GM19035 (cell line): ENCODE measurements around the gene YPEL2.
"Not testable (repeated sequence)": the region's sequence is repeated elsewhere in the genome, so short reads cannot be mapped to it uniquely, and the experiment has no call there.

Experiments used
- ATAC-seq: cut with Tn5 transposase; IDR thresholded peaks from one replicate; pipeline ENCODE4 v1.9.1; 2021; ENCODE audit not compliant: unreplicated experiment

YPEL2 gene

DNA sequence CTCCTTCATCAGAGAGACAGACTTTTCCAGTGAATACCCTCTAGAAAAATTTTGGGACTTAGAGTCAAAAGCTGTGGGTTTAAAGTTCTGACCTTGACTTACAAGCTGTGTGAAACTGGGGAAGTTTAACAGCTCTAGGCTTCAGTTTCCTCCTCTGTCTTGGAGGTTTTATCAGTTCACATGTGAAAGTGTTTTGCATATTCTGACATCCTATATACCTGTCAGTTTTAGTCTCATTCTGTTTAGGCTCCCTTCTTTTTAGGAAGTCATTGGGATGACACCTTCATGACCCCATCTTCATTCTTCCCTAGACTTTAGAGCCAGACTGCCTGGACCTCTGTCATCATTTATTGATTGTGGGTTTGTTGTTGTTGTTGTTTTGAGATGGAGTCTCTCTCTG lies 44.4 kb downstream of the YPEL2 start:
- ATAC-seq, result no peak

DNA sequence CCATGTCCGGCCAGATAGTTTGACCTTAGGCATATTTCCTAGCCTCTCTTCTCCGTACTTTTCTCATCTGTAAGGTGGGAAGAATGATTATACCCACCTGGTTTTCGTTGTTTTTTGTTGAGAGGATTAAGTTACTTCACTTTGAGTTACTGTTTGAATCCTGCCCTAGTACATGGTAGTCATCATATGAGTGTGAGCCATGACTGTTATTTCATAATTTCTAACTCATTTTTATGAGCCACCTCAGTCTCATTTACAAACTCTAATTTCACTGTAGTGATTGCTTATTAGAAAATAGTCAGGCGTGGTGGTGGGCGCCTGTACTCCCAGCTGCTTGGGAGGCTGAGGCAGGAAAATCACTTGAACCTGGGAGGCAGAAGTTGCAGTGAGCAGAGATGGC lies 45.1 kb downstream of the YPEL2 start:
- ATAC-seq, result no peak

DNA sequence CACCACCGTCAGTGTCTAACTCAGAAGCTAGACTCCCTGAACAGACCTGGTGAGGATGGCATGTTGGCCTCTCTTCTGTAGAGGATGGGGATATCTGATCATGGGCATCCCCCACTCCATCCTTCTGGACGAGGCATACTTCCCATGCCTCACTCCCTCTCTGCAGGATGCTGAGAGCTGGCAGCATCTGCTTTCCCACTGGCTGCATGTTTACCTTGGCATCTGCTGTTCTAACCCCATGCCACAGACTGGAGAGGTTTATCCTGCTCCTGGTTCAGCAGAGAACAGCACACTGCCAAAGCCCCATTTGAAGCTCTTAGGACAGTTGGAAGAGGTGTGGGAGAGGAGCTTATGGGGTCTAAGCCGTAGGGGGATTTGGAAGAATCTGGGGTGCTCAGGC lies 46.0 kb downstream of the YPEL2 start:
- ATAC-seq, result no peak

DNA sequence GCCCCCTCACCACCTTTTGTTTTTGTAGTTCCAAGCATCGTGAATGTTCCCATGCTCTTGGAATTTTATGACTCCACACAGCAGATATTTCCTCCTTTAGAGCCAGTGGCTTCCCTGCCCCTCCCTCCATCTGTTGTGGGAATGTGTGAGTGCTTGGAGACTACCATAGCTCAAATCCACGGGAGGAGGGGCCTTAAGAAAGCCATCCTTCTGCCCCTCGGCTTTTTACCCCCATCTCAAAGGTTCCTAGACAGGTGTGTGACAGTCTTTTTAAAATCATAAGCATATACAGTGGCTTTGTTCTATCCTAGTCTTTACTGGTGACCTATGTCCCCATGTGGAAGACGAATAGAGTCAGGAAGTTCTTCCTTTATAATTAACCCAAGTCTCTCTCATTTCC lies 47.2 kb downstream of the YPEL2 start:
- ATAC-seq, result no peak

DNA sequence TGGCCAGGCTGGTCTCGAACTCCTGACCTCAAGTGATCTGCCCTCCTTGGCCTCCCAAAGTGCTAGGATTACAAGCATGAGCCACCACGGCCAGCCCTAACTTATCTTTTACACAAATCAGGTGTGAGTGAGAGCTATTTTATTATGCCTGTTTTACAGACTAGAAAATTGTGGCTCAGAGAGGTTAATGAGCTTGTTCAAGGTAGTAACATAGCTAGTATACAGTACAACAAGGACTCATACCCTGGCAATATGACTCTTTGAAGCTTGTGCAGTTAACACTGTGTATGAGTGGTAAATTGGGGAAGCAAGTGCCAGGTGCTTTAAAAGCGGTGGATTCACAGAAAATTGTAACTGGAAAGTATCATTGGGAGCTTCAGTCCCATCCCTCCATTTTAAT lies 49.0 kb downstream of the YPEL2 start:
- no peak for ATAC-seq

DNA sequence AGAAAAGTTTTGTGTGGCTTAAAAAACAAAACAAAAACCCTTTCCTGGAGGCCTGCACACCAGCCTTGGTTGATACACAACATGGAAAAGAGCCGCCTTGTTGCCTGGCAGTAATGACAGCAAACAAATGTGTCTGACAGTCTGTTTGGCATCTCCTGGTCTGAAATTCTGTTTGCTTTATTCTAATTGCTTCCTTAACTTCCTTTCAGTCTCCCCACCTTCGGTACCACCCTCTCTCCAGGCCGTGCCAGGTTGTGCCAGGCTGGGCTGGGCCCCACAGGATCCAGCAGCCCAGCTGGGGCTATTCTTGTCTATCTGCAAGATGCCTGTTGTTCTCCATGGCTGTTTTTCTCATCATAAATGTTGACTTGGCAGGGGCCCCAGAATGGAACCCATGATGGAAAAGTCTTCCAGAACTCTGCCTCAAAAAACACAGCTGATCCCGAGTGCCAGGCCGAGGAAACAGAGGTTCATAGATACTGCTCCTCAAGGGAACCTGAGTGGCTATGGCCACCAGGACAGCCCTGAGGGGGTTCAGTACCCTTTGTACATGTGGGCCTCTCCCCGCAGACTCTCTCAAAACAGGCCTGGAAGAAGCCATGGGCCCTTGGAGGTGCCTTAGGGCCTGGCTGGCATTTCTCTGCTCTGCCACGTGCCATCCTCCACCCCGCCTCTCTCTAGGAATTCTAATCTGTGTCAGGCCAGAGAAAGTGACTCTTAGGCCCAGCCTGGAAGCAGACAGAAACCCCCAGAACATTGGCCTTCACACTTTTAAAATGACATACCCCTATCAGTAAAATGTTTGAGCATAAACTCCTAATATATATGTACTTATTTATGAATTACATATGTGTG lies 50.5 kb downstream of the YPEL2 start:
- ATAC-seq, result no peak

DNA sequence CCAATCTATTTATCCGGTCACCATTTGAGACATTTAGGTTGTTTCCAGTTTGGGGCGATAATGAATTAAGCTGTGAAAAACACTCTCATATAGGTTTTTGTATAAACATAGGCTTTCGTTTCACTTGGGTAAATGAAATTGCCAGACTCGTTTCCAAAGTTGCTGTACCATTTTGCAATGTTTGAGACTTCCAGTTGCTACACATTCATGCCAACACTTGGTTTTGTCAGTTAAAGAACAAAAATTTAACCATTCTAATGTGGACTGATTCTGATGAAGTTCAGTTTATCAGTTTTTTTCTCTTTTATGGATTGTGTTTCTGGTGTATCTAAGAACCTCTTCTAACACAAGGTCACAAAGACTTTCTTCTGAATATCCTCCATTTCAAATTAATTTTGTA lies 52.4 kb downstream of the YPEL2 start:
- no peak for ATAC-seq

DNA sequence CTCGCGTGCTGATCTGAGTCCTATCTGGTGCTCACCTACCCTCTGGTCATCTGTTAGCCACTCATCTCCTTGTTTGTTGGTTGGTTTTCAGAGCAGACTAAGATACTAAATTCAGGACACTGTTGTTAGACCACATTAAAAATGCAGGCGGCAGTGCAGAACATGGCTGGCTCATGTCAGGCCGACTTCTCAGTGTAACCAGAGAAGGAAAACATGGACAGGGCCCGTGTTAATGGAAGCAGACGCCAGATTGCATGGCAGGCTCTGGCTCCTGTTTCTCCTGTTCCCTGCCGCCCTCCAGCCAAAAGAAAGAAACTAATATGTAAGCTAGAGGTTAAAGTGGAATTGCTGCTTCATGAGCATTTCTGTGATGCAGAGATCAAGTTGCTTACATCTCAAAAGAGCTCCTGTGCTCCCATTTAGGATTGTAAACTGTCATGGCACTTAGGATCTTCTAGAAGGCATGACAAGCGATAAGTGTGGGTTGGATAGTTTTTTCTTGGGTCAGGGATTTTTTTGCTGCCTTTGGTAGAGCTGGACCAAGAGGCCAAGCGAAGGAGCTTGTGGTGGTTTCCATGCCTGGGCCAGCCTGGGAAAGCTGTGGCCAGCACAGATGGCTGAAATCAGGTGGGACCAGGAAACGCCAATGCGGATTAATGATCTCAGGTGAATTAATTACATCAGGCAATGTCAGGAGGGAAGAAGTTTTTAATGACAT lies 56.1 kb downstream of the YPEL2 start:
- ATAC-seq, result no peak

DNA sequence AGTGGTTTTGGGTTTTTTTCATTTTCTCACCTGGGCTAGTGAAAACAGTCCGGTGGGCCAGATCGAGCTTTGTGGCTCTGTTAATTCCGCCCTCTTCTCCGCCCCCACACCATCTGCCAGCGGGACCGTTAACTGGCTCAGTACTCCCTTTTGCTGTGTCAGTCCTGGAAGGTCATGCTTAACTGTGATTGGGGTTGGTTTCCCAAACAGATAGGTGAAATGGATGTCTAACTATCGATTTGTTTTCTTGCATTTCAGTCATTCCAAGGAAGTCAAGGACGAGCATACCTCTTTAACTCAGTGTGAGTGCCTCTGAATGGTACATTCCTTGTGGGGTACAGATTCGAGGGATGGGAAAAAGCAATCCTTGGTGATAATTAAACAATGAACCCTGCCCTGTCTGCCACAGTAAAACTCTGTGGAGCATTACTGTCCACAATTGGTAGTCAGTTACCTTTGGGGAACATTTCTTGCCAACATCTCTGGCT lies 56.7 kb downstream of the YPEL2 start:
- no peak for ATAC-seq

DNA sequence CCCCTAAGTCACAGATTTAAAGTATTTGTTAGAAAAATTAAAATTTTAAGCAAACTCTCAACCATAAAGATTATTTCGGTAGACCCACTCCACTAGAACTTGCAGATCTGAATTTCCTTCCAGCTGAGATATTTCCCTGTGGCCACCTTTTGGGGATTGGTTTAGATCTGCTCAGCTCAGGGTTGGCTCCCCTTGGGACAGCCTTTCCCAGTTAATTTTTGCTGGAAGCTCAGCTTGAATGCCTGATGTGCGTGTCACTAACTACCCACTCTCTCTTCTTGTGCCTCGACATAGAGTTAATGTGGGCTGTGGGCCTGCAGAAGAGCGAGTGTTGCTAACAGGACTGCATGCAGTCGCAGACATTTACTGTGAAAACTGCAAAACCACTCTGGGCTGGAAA lies 57.6 kb downstream of the YPEL2 start:
- ATAC-seq, result no peak

DNA sequence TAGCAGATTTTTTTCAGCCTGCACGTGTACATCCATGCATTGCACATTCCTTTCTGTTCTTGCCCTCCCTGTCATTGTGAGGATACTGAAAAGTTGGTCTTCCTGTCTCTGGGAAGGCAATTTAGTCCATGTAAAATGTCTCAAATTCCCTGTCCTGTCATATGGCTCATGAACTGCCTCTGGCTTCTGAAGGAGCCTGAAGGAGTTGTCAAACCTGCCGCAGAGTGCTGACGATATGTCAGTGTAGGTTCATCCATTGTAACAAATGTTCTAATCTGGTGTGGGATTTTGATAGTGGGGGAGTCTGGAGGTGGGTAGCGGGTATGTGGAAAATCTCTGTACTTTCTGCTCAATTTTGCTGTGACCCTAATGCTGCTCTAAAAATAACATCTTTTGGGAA lies 59.6 kb downstream of the YPEL2 start:
- no peak for ATAC-seq

DNA sequence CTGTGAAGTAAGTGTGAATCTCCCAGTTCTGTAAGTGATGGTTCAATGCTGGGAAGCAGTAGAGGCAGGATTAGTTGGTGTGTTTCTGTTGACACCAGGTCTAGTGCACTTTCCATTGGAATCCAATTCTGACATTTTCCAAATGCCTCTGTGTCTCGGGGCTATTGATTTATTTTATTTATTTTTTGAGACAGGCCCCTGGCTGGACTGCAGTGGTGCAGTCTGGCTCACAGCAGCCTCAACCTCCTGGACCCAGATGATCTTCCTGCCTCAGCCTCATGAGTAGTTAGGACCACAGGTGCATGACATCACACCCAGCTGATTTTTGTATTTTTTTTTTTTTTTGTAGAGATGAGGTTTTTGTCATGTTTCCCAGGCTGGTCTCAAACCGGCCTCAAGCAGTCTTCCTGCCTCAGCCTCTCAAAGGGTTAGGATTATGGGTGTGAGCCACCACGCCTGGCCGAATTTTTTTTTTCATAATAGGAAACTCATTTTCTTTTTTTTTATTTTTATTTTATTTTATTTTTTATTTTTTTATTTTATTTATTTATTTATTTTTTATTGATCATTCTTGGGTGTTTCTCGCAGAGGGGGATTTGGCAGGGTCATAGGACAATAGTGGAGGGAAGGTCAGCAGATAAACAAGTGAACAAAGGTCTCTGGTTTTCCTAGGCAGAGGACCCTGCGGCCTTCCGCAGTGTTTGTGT lies 61.7 kb downstream of the YPEL2 start:
- ATAC-seq, result no peak

DNA sequence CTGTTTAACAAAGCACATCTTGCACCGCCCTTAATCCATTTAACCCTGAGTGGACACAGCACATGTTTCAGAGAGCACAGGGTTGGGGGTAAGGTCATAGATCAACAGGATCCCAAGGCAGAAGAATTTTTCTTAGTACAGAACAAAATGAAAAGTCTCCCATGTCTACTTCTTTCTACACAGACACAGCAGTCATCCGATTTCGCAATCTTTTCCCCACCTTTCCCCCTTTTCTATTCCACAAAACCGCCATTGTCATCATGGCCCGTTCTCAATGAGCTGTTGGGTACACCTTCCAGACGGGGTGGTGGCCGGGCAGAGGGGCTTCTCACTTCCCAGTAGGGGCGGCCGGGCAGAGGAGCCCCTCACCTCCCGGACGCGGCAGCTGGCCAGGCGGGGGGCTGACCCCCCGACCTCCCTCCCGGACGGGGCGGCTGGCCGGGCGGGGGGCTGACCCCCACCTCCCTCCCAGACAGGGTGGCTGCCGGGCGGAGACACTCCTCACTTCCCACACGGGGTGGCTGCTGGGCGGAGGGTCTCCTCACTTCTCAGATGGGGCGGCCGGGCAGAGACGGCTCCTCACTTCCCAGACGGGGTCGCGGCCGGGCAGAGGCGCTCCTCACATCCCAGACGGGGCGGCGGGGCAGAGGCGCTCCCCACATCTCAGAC lies 62.4 kb downstream of the YPEL2 start:
- not testable (repeated sequence) for ATAC-seq

DNA sequence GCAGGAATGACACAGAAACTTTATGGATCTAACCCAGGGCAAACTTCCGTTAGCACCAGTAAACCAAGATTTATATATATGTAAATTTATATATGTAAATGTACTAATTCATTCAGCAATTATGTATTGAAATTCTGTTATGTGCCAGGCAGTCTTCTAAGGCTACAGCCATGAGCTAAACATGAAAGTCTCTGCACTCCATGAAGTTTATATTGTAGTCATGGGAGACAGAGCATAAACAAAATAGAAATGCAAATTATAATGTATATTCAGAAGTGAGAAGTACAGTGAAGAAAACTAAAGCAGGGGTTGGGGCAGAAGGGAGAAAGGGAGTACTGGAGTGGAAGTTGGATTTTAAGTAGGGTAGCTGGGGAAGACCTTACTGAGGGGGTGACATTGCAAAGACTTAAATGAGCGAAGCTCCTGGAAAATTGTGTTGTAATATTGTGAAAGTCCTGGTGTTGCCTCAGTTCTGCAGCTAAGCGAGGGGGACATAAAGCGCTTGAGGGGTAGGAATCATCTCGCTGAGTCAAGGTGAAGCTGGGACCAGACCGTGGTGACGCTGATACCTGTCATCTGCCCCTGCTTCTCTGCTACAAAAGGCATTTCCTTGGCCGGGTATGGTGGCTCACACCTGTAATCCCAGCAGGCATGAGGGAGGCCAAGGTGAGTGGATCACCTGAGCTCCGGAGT lies 64.8 kb downstream of the YPEL2 start:
- ATAC-seq, result no peak

DNA sequence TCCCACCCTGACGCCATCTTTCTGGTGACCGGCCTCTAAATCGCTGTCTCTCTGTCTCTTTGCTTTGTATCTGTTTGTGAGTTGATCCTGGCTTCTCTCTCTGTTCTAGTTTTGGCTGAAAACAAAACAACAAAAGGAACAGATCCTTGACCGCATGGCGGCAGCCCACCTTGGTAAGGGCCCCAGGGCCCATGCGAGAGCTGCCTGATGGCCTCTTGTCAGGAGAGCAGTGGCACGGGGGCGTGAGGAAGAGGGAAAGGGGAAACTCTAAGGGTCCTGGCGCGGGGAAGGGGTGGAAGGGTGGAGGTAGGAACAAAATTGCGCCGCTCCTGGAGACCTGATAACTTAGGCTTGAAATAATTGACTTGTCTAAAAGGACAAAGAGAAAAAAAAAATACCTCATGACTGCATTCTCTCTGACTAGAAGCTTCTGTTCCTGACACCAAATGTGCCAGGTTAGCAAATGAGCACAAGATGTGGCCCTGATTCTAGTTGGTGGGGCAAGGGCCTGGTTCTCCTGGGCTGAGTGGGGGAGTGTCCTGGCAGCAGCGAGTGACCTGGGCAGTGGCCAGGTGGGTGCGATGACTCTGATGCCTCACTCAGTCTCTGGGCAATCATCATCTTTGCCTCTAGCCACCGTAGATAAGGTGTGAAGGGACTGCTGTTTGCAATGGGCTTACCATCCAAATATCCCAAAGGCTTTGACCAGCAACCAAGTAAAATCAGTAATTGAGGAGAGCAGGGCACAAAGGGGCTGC lies 66.0 kb downstream of the YPEL2 start:
- ATAC-seq, result no peak

DNA sequence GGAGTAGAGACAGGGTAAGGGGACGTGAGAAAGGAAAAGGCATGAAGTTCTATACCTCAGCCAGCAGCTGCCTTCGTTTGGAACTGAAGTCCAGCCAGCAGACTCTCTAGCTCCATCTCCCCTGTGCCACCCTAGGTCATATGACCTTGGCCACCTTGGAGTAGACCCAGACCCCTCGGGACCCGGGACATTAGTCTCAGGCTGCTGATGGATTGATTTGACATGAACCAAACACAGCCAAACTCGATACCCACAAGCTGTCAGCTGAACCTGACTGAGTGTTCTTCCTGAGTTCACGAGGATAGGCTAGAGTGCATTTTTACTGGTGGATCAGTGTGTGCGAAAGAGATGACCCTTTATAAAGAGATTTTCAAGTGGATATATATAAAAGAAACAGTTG lies 68.5 kb downstream of the YPEL2 start:
- ATAC-seq, result no peak

DNA sequence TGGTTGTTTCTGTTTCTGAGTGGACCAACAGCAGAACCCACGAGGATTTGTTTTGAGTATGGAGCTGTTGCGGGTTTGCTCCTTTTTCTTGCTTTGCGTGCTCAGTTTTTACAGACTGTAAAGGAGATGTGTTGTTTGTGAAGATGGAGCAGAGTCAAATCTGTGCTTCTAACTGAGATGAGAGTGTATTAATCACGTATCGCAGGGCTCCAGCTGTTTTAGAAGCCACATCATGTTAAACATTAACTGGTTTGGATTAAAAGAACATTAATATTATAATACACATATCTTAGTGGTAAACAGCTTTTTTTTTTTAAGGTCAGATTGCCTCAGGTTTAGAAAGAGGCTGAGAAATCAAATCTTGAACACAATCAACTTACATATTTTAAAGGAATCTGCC lies 69.4 kb downstream of the YPEL2 start:
- no peak for ATAC-seq

DNA sequence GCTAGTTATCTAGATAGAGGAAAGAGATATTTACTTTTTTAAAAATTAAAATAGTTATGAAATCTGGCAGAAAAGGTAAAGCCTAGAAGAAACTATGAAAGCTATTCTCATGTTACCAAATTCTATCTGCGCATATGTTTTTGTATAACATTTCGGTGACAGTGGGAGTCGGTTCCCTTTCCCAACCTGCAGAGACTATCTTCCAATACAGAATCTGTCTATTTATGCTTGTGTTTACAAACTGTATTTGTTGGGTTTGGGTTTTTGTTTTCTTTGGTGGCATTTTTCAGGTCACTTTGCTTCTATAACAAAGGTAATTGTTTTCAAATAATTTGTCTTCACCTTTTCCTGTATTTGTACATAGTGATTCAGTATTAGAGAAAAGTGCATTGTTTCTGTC lies 69.8 kb downstream of the YPEL2 start:
- ATAC-seq, result no peak

DNA sequence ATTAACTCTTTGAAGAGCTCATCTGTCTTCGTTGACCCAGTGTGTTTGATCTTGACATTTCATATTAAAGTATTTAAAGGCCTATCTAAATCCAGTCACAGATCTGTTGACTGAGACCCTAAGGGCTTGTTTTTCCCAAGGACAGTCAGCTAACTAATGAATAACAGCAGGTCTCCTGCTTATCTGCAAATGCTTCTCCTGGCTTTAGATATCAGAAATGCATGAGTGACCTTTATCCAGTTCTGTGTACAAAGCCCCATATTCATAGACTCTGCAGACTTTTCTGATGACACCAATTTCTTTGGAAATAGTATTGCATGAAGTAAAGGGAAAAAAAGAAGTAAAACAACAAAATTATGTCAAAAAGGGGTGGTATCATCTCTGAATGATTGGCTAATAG lies 70.3 kb downstream of the YPEL2 start:
- no peak for ATAC-seq

DNA sequence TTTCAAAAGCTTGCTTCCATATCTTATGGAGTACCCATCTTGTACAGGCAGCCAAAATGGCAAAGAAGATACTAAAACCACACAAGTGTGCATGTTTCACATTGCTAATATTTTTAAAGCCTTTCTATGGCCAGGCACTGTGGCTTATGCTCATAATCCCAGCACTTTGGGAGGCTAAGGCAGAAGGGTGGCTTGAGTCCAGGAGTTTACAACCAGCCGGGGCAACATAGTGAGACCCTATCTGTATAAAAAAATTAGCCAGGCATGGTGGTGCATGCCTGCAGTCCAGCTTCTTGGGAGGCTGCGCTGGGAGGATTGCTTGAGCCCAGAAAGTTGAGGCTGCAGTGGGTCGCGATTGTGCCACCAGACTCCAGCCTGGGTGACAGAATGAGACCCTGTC lies 71.3 kb downstream of the YPEL2 start:
- ATAC-seq, result no peak
